Renal pelvis (tissue), 4 donors: ENCODE results near the gene ACTC1. TPM values are rescaled to one million over a fixed set of nuclear protein-coding genes. Genes with fewer than 3 reads are reported as not detected.
A peak's percentile ranks its signal among the peaks of the same experiment; 100 is the strongest.

Experiments used
- DNase-seq: peaks from one replicate; pipeline ENCODE4 v3.0.0-alpha.2; 2013
- polyA plus RNA-seq, 3 donors: library from polyadenylated mRNA; unstranded; fragments of 120-200 nt; gene quantifications; one replicate each; pipeline ENCODE4 v1.2.1, GENCODE V29; 2013; ENCODE audit not compliant: insufficient read length in 3 of 3

Gene ACTC1
- polyA plus RNA-seq, 3 donors: 0.87 to 28.7 (median 1.1) TPM

DNA sequence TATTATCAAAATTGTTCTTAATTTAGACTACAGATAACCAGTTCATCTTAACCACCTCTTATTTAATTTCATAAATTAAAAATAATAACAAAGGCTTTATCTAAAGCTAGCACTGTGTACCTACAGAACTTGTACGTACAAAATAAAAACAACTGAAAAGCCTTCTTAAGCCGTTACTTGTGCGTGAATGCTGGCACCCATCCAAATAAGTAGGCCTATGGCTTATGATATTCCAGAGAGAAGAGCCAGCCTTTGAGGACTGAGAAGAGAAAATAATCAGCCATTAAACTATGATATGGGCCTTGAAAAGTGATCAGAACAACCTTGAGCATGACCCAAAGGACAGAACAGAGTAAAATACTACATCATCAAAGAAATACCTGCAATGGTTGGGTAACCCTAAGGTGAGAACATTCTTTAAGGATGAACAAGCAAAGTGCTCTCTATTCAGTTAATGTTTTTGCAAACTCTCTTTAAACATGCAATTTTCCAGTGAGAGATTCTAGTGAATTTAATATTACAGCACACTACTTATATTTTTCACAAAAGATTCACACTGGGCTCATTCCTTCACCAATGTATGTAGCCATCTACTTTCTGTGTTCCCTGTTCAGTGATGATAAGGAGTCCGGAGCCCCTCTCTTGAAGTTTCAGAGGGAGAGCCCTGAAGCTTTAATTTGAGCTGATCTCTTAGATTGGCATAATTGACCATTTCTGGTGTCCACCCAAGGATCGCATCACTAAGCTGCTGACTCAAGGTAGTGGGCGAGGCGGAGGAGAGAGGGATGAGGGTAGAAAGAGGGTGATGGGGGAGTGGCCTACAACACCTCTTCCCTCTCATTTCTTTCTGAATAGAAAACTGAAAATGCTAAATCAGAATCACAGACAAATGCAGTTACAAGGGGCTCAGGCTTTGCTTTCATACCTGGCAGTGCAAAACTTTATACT lies 7.7 kb upstream of the ACTC1 start:
- DNase-seq: no peak

DNA sequence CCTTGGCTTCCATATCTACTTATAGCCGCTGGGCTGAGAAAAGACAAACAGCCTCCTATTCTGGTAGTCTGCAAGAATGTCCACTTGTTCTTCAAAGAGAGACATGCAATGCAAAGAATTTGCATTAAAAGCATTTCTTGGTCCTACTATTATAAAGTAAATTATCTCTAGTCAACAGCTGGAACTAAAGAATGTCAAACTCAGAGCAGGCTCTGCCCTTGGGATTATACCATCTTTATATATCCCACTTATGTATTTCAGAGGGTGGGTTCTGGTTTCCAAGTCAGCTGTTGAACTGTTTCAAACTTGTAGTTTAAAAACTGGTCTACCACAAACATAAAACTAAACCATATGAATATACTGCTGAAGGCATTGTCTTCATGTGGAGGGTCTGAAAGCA lies 7.0 kb upstream of the ACTC1 start:
- DNase-seq: no peak

DNA sequence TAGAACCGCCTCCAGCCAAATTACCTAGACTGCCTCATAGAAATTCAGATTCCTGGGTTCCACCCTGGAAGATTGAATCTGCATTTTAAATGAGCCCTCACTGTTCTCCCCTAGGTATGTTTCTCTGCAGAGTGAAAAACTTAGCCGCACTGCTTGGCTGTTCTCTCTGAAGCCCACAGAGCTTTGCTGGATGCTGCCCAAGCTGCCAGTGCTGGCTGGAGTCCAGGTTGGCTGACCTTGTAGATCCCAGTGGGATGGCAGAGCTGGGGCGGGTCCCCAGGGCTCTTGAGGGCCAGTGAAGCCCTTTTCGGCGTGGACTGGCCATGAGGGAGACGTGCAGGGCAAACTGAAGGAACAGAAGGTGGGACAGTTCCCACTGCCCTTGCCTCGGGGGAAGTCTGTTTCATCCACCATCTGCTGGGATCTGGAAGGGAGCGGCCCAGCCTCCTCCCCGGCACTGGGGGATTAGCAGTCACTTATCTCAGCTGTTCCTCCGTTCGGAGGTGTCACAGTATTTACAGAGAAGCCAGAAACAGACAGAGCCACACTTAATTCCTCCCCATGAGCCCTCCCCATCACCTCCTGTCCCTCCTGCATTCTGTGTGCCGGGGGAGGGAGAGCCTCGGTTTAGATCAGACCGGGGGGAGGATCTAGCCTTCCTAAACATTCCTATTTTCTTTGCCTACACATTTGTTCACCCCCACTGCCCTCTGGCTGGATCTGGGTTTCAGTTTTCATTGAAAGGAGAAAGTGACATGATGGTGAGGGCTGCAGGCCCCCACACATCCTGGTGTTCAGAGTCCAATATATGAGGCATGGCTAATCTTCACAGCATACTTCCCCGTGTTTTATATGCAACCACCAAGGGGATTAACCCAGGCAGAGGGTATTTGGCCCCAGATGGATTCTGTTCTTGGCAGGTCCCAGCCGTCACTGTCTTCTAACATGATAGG lies 4.1 kb upstream of the ACTC1 start:
- DNase-seq: peak; percentile 63

- DNase-seq: no peak
Observed at GRCh38 chr15:34796847-34797435, 1.6 kb upstream of the ACTC1 start.

GRCh38 chr15:34794590-34795206 lies 651 bp downstream of the ACTC1 start:
- no peak for DNase-seq

GRCh38 chr15:34793901-34794300 lies 1.4 kb downstream of the ACTC1 start:
- no peak for DNase-seq

GRCh38 chr15:34793071-34793470 lies 2.3 kb downstream of the ACTC1 start:
- no peak for DNase-seq

- DNase-seq: no peak
Observed at GRCh38 chr15:34791701-34792100, 3.6 kb downstream of the ACTC1 start.

- no peak for DNase-seq
Observed at GRCh38 chr15:34790121-34790520, 5.2 kb downstream of the ACTC1 start.

- no peak for DNase-seq
Observed at GRCh38 chr15:34789326-34789725, 6.0 kb downstream of the ACTC1 start.

- DNase-seq: no peak
Observed at GRCh38 chr15:34786206-34786605, 9.1 kb downstream of the ACTC1 start.

DNA sequence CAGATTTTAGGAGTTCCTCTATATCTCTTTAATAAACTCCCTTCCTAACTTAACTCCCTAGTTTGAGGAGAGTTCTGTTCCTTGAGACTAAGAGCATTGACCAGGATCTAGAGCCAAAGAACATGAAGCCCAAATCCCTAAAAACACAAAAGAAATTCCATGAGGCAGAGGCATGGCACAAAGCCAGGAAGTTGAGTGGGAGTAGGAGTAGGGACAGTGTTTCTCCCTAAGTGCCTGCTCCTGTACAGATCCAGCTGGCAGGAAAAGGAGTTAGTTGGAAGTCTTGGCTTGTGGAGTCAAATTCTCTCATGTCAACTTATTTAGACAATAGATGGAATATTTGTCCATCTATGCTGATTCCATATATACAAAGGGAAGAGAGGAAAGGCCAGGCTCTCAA lies 11.4 kb downstream of the ACTC1 start:
- no peak for DNase-seq

- no peak for DNase-seq
Observed at GRCh38 chr15:34783431-34783830, 11.9 kb downstream of the ACTC1 start.

GRCh38 chr15:34782901-34783300 lies 12.4 kb downstream of the ACTC1 start:
- no peak for DNase-seq

DNA sequence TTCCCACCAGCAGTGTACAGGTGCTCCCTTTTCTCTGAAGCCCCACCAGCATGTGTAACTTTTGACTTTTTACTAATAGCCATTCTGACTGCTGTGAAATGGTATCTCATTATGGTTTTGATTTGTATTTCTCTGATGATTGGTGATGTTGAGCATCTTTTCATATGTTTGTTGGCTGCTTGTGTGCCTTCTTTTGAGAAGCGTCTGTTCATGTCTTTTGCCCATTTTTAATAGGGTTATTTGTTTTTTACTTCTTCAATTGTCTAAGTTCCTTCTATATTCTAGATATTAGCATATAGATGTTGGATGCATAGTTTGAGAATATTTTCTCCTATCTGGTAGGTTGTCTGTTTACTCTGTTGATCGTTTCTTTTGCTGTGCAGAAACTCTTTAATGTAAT lies 14.6 kb downstream of the ACTC1 start:
- no peak for DNase-seq

DNA sequence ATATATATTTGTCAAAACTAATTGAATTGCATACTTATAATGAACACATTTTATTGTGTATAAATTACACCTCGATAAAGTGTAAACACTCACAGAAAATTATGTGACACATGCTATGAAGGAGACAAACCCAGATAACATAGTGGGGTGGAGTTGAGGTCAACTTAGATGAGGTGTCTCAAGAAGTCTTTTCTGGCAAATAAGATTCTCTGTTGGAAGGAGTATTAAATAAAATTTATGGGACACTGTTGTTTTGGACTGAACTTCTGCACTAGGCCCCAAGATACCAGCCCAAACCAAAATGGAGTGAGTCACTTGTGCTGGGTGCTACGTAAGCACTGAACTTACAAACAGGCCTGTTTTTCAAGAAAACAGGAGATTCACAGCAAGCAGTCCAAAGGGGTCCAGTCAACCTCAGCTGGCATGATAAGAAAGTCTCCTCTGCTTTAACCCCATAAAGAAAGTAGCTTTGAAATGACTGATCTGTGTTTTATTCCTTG lies 18.7 kb downstream of the ACTC1 start:
- DNase-seq: no peak

DNA sequence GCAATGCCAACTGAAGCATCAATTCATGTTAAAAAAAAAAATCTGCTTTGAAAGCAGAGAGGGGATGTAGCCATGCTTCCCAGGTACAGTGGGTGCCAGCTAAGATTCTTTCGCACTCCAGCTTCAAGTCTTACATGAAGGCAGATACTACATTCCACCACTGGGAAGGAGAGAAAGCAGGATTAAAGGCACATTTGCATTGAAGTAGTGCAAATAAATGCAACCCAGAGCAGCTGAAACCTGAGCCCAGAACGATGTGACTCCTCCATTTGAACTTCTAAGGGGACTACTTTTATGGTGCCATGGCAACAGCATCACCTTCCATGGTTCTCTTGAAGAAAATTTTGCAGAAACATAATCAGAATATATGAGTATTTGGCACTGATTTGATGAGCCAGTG lies 21.4 kb downstream of the ACTC1 start:
- DNase-seq: no peak

GRCh38 chr15:34773013-34773412 lies 22.3 kb downstream of the ACTC1 start:
- no peak for DNase-seq

GRCh38 chr15:34772312-34772711 lies 23.0 kb downstream of the ACTC1 start:
- no peak for DNase-seq

GRCh38 chr15:34769711-34770110 lies 25.6 kb downstream of the ACTC1 start:
- DNase-seq: no peak

DNA sequence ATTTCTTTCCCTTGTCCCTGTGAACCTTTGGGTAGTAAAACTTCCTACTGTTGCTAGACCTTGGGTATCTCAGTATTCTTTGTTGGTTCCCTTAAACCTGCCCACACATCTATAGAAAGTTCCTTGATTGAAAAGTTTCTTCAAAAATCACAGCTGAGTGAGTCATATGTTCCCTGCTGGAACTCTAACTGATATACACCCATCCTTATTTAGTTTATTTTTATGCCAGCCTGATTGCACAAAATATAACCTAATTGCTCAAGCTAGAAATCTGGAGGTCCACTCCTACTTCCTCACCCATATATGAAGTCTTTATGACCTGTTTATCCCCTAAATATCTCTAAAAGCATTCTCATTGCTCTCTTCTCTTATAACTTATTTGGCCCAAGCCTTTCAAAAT lies 26.8 kb downstream of the ACTC1 start:
- DNase-seq: no peak

- no peak for DNase-seq
Observed at GRCh38 chr15:34765741-34766140, 29.6 kb downstream of the ACTC1 start.
